MCF 10A (cell line): ENCODE measurements around the gene NECTIN1. TPM values are rescaled to one million over a fixed set of nuclear protein-coding genes. Genes with fewer than 3 reads are reported as not detected.

Source experiments
- BruUV-seq: library from RNA; stranded (reverse); fragments of 400-500 nt; replicated peaks from 2 replicates; lab custom pipeline; 2021; lab: Mats Ljungman, UMichigan
- CTCF ChIA-PET: fragments of 300-600 bp; sonication (Branson Sonifier 250); formaldehyde crosslinking; extraction: SDS; loops from one replicate; lab custom pipeline; 2021; ENCODE audit warnings: antibody characterized with exemption, inconsistent platforms; lab: Yijun Ruan, JAX
- POLR2A ChIA-PET: fragments of 300-600, 350-650 bp; sonication (Branson Sonifier 250); formaldehyde crosslinking; extraction: SDS; loops from one replicate; lab custom pipeline; 2020; ENCODE audit warnings: antibody characterized with exemption, inconsistent platforms; lab: Yijun Ruan, JAX
- DNase-seq: peaks from one replicate; pipeline ENCODE4 v3.0.0-alpha.2; 2018; ENCODE audit not compliant: unreplicated experiment
- H3K27ac Mint-ChIP-seq: one replicate; pipeline ENCODE4 v1.8.0; 2022; ENCODE audit warnings: mild to moderate bottlenecking, low read depth, mixed read lengths; ENCODE audit not compliant: unreplicated experiment
- H3K27me3 Mint-ChIP-seq: one replicate; pipeline ENCODE4 v1.8.0; 2022; ENCODE audit warnings: mixed read lengths; ENCODE audit not compliant: insufficient read depth, unreplicated experiment
- H3K36me3 Mint-ChIP-seq: one replicate; pipeline ENCODE4 v1.8.0; 2022; ENCODE audit warnings: mild to moderate bottlenecking, moderate library complexity, mixed read lengths; ENCODE audit not compliant: insufficient read depth, unreplicated experiment
- H3K4me1 Mint-ChIP-seq: one replicate; pipeline ENCODE4 v1.8.0; 2022; ENCODE audit warnings: mixed read lengths; ENCODE audit not compliant: insufficient read depth, unreplicated experiment
- H3K4me3 Mint-ChIP-seq: one replicate; pipeline ENCODE4 v1.8.0; 2022; ENCODE audit warnings: mild to moderate bottlenecking, moderate library complexity, mixed read lengths; ENCODE audit not compliant: unreplicated experiment
- H3K9me3 Mint-ChIP-seq: one replicate; pipeline ENCODE4 v1.8.0; 2022; ENCODE audit warnings: mixed read lengths; ENCODE audit not compliant: unreplicated experiment
- intact Hi-C: fragments of 100-400 bp; cut with micrococcal nuclease; formaldehyde crosslinking; loops from 2 replicates; pipeline ENCODE4 v1.14.1; 2022
- total RNA-seq: library from RNA; stranded (reverse); gene quantifications from 2 replicates; pipeline ENCODE4 v1.2.3, GENCODE V29; 2022
- TF ChIP-seq, protein P1 (sequence below): fragments of 200-600 bp; IDR thresholded peaks from one replicate; pipeline ENCODE4 v1.8.0; 2022; ENCODE audit warnings: antibody characterized with exemption, mild to moderate bottlenecking; ENCODE audit not compliant: unreplicated experiment

NECTIN1 gene
- total RNA-seq, 1 experiment from 2014 or later = 59.2 TPM

DNA sequence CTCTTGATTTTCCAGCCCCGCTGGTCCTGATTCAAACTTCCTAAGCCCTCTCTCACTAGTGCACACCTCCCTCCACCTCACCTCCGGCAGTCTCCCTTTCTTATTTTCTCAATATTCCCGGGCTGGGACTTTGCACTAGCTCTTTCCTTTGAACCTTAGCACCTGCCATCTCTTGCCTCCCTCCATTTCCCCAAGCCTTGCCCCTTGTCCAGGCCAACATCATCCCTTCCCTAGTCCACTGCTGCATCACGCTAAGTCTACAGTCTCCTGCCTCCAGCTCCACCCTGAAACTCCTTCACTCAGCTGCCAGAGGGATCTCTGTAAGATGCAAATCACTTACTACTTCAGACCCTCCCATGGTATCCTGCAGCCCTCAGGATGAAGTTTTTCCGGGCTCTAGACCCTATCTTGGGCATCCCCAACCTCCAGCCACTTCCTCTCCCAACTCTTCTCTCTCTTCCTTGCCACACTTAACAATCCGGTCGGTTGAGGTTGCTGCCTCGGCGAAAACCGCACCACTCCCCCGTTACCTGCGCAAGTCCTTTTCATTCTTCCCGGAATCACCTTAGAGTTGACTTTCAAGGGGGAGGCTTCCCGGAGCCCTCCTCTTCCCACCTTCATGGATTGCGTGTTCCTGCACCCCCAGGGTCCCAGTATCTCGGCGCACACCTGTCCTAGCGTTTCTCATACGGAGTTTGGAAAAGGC is 42.7 kb downstream of the NECTIN1 start:
- Mint-ChIP-seq H3K4me1 (peaks cover 31% of the 10 kb centered on the region), H3K27ac (peak overlapping the region; percentile 41), H3K4me3 (no peak overlapping the region), H3K27me3 (no peaks in the 10 kb centered on the region), H3K9me3 (no peaks in the 10 kb centered on the region), H3K36me3 (no peaks in the 10 kb centered on the region)
- intact Hi-C loops = no loop called here
- POLR2A ChIA-PET = interaction anchor here (0.6 to 1.9 kb wide), 2 partner anchors 10 to 13 kb away, joined by 3 to 8 read pairs; no protein-coding TSS in a partner anchor
- DNase-seq = no peak
- TF ChIP-seq, protein P1, sequence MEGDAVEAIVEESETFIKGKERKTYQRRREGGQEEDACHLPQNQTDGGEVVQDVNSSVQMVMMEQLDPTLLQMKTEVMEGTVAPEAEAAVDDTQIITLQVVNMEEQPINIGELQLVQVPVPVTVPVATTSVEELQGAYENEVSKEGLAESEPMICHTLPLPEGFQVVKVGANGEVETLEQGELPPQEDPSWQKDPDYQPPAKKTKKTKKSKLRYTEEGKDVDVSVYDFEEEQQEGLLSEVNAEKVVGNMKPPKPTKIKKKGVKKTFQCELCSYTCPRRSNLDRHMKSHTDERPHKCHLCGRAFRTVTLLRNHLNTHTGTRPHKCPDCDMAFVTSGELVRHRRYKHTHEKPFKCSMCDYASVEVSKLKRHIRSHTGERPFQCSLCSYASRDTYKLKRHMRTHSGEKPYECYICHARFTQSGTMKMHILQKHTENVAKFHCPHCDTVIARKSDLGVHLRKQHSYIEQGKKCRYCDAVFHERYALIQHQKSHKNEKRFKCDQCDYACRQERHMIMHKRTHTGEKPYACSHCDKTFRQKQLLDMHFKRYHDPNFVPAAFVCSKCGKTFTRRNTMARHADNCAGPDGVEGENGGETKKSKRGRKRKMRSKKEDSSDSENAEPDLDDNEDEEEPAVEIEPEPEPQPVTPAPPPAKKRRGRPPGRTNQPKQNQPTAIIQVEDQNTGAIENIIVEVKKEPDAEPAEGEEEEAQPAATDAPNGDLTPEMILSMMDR = no peak
- CTCF ChIA-PET = interaction anchor here (0.6 to 5.4 kb wide), 5 partner anchors 7 to 614 kb away, joined by 3 to 26 read pairs (median 4); no protein-coding TSS in a partner anchor
- BruUV-seq = no TSS peak

- no peak for DNase-seq
- ChIA-PET POLR2A (interaction anchor here (0.6 to 1.9 kb wide), 6 partner anchors 8 to 424 kb away, joined by 3 to 8 read pairs (median 3); partner anchors contain the start of gene NECTIN1), CTCF (interaction anchor here (0.6 to 5.4 kb wide), 6 partner anchors 8 to 615 kb away, joined by 3 to 26 read pairs (median 4); no protein-coding TSS in a partner anchor)
- Mint-ChIP-seq H3K36me3 (peaks cover 1% of the 10 kb centered on the region), H3K4me3 (no peak overlapping the region), H3K4me1 (peaks cover 24% of the 10 kb centered on the region), H3K27me3 (no peaks in the 10 kb centered on the region), H3K27ac (no peak overlapping the region), H3K9me3 (no peaks in the 10 kb centered on the region)
- no TSS peak for BruUV-seq
- intact Hi-C loops = no loop called here
- TF ChIP-seq, protein P1 = no peak
These were observed 43.8 kb downstream of the NECTIN1 start for GRCh38 chr11:119685111-119685746.

DNA sequence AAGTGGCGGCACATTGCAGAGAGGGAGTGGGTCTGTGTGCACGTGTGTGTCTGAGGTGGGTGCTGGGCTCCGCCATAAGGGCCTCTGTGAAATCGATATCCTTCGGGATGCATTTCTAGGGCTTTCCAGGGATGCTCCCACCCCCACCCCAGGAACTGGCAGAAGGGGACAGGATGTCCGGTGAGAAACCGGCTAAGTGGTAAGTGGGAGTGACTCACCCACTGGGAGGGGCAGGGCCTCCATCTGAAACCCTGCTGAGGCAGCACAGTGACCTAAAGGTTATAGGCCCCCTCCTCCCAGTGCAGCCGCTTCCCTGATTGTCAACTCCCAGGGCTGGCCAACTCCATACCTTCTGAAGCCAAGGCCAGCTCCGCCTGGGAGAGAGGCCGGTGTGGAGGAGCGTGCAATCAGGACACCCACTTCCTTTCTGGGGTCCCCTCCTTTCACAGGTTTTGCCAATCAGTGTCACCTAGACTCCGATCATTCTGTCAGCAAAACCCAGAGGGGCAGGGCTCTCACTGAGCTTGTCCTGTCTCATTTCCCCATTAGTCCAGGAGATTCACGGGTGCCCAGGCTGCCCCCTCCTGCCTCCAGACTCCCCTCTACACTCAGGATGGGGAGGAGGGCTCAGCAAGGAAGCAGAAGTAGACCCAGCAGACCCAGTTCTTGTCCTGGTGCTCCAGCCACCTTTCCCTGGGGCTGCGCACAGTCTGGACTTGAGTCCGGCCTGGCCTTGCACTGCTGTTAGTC is 44.5 kb downstream of the NECTIN1 start:
- peaks cover 8% of the 10 kb centered on the region for H3K36me3 Mint-ChIP-seq
- H3K9me3 Mint-ChIP-seq = no peaks in the 10 kb centered on the region
- BruUV-seq = no TSS peak
- no peaks in the 10 kb centered on the region for H3K27me3 Mint-ChIP-seq
- peaks cover 24% of the 10 kb centered on the region for H3K4me1 Mint-ChIP-seq
- peak; percentile 86 for DNase-seq
- CTCF ChIA-PET = interaction anchor here (1.1 to 5.4 kb wide), 4 partner anchors 9 to 210 kb away, joined by 3 to 26 read pairs (median 12); no protein-coding TSS in a partner anchor
- POLR2A ChIA-PET = interaction anchor here (0.7 to 1.9 kb wide), 5 partner anchors 9 to 425 kb away, joined by 3 to 8 read pairs (median 3); partner anchors contain the start of gene NECTIN1
- no peak overlapping the region for H3K4me3 Mint-ChIP-seq
- H3K27ac Mint-ChIP-seq = peak overlapping the region; percentile 63
- intact Hi-C loops = no loop called here
- TF ChIP-seq, protein P1 = no peak
